B cell (primary cell): ENCODE measurements around the gene DOCK6.

Source experiments
- CTCF ChIP-seq: fragments of 200-600 bp; IDR thresholded peaks from one replicate; pipeline ENCODE4 v1.8.0; 2022; ENCODE audit warnings: antibody characterized with exemption, mild to moderate bottlenecking
- EZH2 ChIP-seq: IDR thresholded peaks from 2 replicates; pipeline ENCODE4 v1.6.1; 2012; ENCODE audit warnings: borderline replicate concordance, low read depth, mild to moderate bottlenecking, moderate library complexity, low read length; ENCODE audit not compliant: insufficient read depth, poor library complexity, severe bottlenecking

GRCh38 chr19:11306337-11306736 lies 44.0 kb upstream of the DOCK6 start:
- TF ChIP-seq CTCF (no peak), EZH2 (no peak)
